ENCODE results near the gene RCBTB1.

DNA sequence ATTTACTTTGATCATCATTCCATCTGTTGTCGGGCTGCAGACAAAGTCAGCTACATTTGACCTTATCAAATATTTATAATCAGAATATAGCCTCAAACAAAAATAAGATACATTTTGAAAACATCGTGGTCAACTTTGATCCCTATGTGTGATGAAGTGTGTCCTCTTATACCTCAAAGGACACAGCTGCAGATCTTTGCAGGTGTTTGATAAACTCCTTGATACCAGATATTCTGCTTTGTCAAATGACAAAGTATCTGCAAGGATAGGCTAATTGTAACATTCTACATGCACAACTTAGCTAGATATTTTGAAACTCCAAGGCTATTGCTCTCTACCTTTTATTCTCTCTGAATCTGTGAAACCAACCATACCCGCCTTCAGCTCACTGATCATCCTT lies 45.6 kb downstream of the RCBTB1 start:
- TF ChIP-seq, protein P1, sequence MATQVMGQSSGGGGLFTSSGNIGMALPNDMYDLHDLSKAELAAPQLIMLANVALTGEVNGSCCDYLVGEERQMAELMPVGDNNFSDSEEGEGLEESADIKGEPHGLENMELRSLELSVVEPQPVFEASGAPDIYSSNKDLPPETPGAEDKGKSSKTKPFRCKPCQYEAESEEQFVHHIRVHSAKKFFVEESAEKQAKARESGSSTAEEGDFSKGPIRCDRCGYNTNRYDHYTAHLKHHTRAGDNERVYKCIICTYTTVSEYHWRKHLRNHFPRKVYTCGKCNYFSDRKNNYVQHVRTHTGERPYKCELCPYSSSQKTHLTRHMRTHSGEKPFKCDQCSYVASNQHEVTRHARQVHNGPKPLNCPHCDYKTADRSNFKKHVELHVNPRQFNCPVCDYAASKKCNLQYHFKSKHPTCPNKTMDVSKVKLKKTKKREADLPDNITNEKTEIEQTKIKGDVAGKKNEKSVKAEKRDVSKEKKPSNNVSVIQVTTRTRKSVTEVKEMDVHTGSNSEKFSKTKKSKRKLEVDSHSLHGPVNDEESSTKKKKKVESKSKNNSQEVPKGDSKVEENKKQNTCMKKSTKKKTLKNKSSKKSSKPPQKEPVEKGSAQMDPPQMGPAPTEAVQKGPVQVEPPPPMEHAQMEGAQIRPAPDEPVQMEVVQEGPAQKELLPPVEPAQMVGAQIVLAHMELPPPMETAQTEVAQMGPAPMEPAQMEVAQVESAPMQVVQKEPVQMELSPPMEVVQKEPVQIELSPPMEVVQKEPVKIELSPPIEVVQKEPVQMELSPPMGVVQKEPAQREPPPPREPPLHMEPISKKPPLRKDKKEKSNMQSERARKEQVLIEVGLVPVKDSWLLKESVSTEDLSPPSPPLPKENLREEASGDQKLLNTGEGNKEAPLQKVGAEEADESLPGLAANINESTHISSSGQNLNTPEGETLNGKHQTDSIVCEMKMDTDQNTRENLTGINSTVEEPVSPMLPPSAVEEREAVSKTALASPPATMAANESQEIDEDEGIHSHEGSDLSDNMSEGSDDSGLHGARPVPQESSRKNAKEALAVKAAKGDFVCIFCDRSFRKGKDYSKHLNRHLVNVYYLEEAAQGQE (IDR thresholded peaks at IDR 0.05): no peak
- TF ChIP-seq, protein P2, sequence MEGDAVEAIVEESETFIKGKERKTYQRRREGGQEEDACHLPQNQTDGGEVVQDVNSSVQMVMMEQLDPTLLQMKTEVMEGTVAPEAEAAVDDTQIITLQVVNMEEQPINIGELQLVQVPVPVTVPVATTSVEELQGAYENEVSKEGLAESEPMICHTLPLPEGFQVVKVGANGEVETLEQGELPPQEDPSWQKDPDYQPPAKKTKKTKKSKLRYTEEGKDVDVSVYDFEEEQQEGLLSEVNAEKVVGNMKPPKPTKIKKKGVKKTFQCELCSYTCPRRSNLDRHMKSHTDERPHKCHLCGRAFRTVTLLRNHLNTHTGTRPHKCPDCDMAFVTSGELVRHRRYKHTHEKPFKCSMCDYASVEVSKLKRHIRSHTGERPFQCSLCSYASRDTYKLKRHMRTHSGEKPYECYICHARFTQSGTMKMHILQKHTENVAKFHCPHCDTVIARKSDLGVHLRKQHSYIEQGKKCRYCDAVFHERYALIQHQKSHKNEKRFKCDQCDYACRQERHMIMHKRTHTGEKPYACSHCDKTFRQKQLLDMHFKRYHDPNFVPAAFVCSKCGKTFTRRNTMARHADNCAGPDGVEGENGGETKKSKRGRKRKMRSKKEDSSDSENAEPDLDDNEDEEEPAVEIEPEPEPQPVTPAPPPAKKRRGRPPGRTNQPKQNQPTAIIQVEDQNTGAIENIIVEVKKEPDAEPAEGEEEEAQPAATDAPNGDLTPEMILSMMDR (IDR thresholded peaks at IDR 0.05): no peak
- no peak for TF ChIP-seq SREBF2 (IDR thresholded peaks at IDR 0.05)
- no peak for TF ChIP-seq POLR2A (IDR thresholded peaks at IDR 0.05; ENCODE audit: low read length)
- no peak for TF ChIP-seq EP300 (IDR thresholded peaks at IDR 0.05)
- TF ChIP-seq, protein P3, sequence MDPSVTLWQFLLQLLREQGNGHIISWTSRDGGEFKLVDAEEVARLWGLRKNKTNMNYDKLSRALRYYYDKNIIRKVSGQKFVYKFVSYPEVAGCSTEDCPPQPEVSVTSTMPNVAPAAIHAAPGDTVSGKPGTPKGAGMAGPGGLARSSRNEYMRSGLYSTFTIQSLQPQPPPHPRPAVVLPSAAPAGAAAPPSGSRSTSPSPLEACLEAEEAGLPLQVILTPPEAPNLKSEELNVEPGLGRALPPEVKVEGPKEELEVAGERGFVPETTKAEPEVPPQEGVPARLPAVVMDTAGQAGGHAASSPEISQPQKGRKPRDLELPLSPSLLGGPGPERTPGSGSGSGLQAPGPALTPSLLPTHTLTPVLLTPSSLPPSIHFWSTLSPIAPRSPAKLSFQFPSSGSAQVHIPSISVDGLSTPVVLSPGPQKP (IDR thresholded peaks at IDR 0.05; ENCODE audit: low read depth, low read length): no peak
- TF ChIP-seq CHD4 (IDR thresholded peaks at IDR 0.05; ENCODE audit: borderline replicate concordance): no peak
- TF ChIP-seq ESRRA (IDR thresholded peaks at IDR 0.05; ENCODE audit: borderline replicate concordance, low read length): no peak
- no peak for TF ChIP-seq KDM1A (IDR thresholded peaks at IDR 0.05; ENCODE audit: low read depth)
